ACC112 (cell line): ENCODE data around the gene IL15.
"Not testable (repeated sequence)": the region's sequence is repeated elsewhere in the genome, so short reads cannot be mapped to it uniquely, and the experiment has no call there.

Experiments
- H2AFZ ChIP-seq: fragments of 200-600 bp; sonication (generic); one replicate; pipeline ENCODE4 v1.6.0; 2017; ENCODE audit warnings: antibody characterized with exemption, low read length; ENCODE audit not compliant: unreplicated experiment
- H3K27ac ChIP-seq: fragments of 200-600 bp; sonication (generic); 2 replicates; pipeline ENCODE4 v1.5.1; 2014; ENCODE audit warnings: low read depth, mild to moderate bottlenecking, antibody characterized with exemption, low read length, moderate library complexity
- H3K27me3 ChIP-seq: fragments of 200-600 bp; sonication (generic); 2 replicates; pipeline ENCODE4 v1.6.1; 2014; ENCODE audit warnings: mild to moderate bottlenecking, antibody characterized with exemption, low read length, moderate library complexity, mixed read lengths; ENCODE audit not compliant: insufficient read depth
- H3K36me3 ChIP-seq: fragments of 200-600 bp; sonication (generic); 2 replicates; pipeline ENCODE4 v1.6.1; 2016; ENCODE audit warnings: mild to moderate bottlenecking, antibody characterized with exemption, low read length, moderate library complexity, mixed read lengths; ENCODE audit not compliant: insufficient read depth
- H3K4me1 ChIP-seq: fragments of 200-600 bp; sonication (generic); one replicate; pipeline ENCODE4 v1.6.1; 2016; ENCODE audit warnings: low read length, mixed read lengths; ENCODE audit not compliant: insufficient read depth, unreplicated experiment, control insufficient read depth
- H3K4me3 ChIP-seq: fragments of 200-600 bp; sonication (generic); 2 replicates; pipeline ENCODE4 v1.5.1; 2014; ENCODE audit warnings: mild to moderate bottlenecking, low read depth, low read length
- H3K79me2 ChIP-seq: fragments of 200-600 bp; sonication (generic); one replicate; pipeline ENCODE4 v1.6.0; 2016; ENCODE audit warnings: low read length; ENCODE audit not compliant: control insufficient read depth, unreplicated experiment, insufficient read depth

IL15 gene

GRCh38 chr4:141675384-141675783 lies 39.0 kb downstream of the IL15 start:
- Histone ChIP-seq H3K36me3 (no peaks in the 10 kb centered on the region), H3K4me3 (no peak overlapping the region), H3K4me1 (peaks cover 11% of the 10 kb centered on the region), H3K27ac (no peak overlapping the region), H3K27me3 (no peaks in the 10 kb centered on the region), H2AFZ (no peak overlapping the region), H3K79me2 (no peaks in the 10 kb centered on the region)

DNA sequence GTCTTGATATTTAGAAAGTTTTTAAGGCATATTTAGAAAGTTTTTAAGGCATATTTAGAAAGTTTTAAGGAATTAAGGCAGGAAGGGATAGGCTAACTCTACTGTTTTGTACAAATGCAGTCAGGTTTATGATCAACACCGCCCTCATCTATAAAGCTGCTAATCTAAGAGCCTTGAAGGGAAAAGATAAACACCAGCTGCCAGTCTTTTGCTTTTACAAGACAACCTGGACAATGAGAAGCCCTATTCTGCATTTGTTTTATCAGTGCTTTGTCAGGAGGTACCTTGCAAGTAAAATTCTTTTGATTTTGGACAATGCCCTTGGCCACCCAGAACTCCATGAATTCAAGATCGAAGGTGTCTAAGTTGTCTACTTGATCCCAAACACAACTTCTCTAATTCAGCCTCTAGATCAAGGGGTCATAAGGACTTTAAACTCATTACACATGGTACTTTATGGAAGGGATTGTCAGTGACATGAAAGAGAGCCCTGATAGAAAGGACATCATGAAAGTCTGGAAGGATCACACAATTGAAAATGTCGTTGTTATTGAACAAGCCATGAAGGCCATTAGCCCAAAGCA lies 39.8 kb downstream of the IL15 start:
- no peak overlapping the region for H3K4me3 ChIP-seq
- peaks cover 11% of the 10 kb centered on the region for H3K4me1 ChIP-seq
- no peak overlapping the region for H2AFZ ChIP-seq
- H3K27ac ChIP-seq: no peak overlapping the region
- no peaks in the 10 kb centered on the region for H3K27me3 ChIP-seq
- H3K36me3 ChIP-seq: no peaks in the 10 kb centered on the region
- no peaks in the 10 kb centered on the region for H3K79me2 ChIP-seq

DNA sequence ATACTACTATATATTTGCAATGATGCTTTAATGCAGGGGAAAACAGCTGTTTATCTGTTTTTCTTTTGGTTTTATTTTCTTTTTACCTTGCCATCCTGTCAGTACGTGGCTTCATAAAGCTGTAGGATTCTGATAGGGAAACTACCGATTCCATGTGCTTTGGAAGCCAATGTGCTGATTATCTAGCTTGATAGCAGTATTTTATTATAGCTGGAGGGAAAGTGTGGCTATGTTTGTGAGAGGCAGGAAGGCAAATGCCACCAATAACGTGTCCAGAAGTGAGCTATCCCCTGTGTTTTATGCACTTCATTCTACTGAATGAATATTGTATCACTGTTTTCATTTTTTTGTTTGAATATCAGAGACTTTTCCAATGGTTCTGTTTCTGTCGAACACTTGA lies 43.7 kb downstream of the IL15 start:
- Histone ChIP-seq H3K27me3 (no peaks in the 10 kb centered on the region), H3K4me3 (no peak overlapping the region), H3K27ac (no peak overlapping the region), H3K36me3 (no peaks in the 10 kb centered on the region), H2AFZ (no peak overlapping the region), H3K4me1 (peaks cover 20% of the 10 kb centered on the region), H3K79me2 (no peaks in the 10 kb centered on the region)

DNA sequence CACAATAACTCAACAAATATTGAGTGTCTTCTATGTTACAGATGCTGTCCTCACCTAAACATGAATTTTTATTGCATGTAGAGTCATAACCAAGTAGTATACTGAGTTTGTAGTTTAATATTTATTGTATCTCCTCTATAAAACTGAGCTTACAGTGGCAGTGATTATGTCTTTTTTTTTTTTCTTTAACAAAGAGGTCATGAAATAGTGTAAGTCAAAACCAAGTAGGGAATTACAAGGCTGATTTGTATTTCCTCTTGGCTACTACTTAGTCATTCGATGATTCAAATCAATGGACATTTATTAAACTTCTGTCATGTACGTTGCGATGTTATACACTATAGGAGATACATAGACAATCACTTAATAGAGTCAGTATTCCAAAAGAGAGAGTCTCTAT lies 48.4 kb downstream of the IL15 start:
- H3K27ac ChIP-seq: peak overlapping the region; percentile 76
- H3K27me3 ChIP-seq: no peaks in the 10 kb centered on the region

GRCh38 chr4:141686146-141686775 lies 49.9 kb downstream of the IL15 start:
- Histone ChIP-seq H3K4me3 (no peak overlapping the region), H2AFZ (no peak overlapping the region), H3K27ac (peak overlapping the region; percentile 60), H3K36me3 (no peaks in the 10 kb centered on the region), H3K4me1 (peaks cover 25% of the 10 kb centered on the region), H3K79me2 (no peaks in the 10 kb centered on the region), H3K27me3 (no peaks in the 10 kb centered on the region)

More for the DNA sequence above, 48.4 kb downstream of the IL15 start:
- no peaks in the 10 kb centered on the region for H3K79me2 ChIP-seq
- no peak overlapping the region for H3K4me3 ChIP-seq
- H2AFZ ChIP-seq: peak overlapping the region; percentile 5
- peaks cover 27% of the 10 kb centered on the region for H3K4me1 ChIP-seq
- no peaks in the 10 kb centered on the region for H3K36me3 ChIP-seq

DNA sequence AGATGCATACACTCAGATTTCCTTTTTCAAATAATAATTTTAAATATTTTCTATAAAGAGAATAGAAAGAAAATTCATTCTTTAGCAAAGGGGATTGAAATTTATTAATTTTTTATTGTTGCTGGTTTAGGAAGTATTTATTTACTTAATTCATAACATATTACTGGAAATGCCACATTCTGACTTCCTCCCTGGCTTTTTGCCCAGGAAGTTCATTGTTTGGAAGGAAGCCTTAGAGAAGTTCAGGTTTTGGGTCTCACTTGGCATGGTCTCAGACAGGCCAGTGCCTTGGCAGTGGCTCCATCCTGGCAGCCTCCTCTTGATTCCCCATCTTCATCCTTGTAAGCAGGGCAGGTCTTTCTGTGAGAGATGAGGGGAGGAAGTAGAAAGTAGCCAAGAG lies 50.5 kb downstream of the IL15 start:
- peaks cover 2% of the 10 kb centered on the region for H3K79me2 ChIP-seq

GRCh38 chr4:141689726-141690296 lies 53.4 kb downstream of the IL15 start:
- not testable (repeated sequence) for H2AFZ ChIP-seq, H3K36me3 ChIP-seq, H3K27me3 ChIP-seq, H3K27ac ChIP-seq, H3K4me3 ChIP-seq, H3K79me2 ChIP-seq
- H3K4me1 ChIP-seq: peaks cover 18% of the 10 kb centered on the region

More for the DNA sequence above, 50.5 kb downstream of the IL15 start:
- Histone ChIP-seq H3K36me3 (no peaks in the 10 kb centered on the region), H2AFZ (no peak overlapping the region), H3K4me1 (peaks cover 25% of the 10 kb centered on the region), H3K27me3 (no peaks in the 10 kb centered on the region), H3K27ac (peak overlapping the region; percentile 60), H3K4me3 (no peak overlapping the region)

GRCh38 chr4:141691247-141691646 lies 54.9 kb downstream of the IL15 start:
- not testable (repeated sequence) for H3K79me2 ChIP-seq, H3K4me3 ChIP-seq, H2AFZ ChIP-seq, H3K36me3 ChIP-seq, H3K27me3 ChIP-seq, H3K27ac ChIP-seq
- peaks cover 10% of the 10 kb centered on the region for H3K4me1 ChIP-seq

DNA sequence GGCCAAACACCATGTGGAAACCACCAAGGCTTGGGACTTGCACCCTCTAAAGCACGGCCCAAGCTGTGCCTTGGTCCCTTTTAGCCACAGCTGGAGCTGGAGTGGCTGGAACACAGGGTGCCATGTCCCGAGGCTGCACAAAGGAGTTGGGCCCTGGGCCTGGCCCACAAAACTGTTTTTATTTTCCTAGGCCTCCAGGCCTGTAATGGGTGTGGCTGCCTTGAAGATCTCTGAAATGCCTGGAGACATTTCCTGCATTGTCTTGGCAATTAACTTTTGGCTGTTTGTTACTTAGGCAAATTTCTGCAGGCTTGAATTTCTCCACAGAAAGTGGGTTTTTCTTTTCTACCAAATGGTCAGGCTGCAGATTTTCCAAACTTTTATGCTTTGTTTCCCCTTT lies 55.7 kb downstream of the IL15 start:
- no peak overlapping the region for H3K27ac ChIP-seq
- peaks cover 2% of the 10 kb centered on the region for H3K79me2 ChIP-seq
- H3K4me1 ChIP-seq: peaks cover 3% of the 10 kb centered on the region
- H3K4me3 ChIP-seq: no peak overlapping the region
- no peak overlapping the region for H2AFZ ChIP-seq
- H3K36me3 ChIP-seq: peaks cover 2% of the 10 kb centered on the region; the same call in 1 of the 2 replicates
- H3K27me3 ChIP-seq: no peaks in the 10 kb centered on the region

DNA sequence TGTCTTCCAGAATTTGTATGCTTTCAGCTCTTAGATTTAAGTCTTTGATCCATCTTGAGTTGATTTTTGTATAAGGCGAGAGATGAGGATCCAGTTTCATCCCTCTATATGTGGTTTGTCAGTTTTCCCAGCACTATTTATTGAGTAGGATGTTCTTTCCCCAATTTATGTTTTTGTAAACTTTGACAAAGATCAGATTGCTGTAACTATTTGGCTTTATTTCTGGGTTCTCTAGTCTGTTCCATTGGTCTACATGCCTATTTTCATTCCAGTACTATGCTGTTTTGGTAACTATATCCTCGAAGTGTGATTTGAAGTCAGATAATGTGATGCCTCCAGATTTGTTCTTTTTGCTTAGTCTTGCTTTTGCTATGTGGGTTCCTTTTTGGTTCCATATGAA lies 60.7 kb downstream of the IL15 start:
- H3K79me2 ChIP-seq: peaks cover 12% of the 10 kb centered on the region

More for the DNA sequence above, 60.7 kb downstream of the IL15 start:
- H3K27me3 ChIP-seq: no peaks in the 10 kb centered on the region
- no peak overlapping the region for H3K27ac ChIP-seq
- H3K4me3 ChIP-seq: no peak overlapping the region
- no peaks in the 10 kb centered on the region for H3K4me1 ChIP-seq
- no peak overlapping the region for H2AFZ ChIP-seq
- peaks cover under 1% of the 10 kb centered on the region; the same call in 1 of the 2 replicates for H3K36me3 ChIP-seq
